Activated CD4-positive, alpha-beta T cell treated with anti-CD3 and anti-CD28 coated beads, Interleukin-2, amount 10 ng/mL, durations not matched to agents 24 days and 14 days (primary cell): ENCODE measurements around the gene PTPRN2. TPM values are rescaled to one million over a fixed set of nuclear protein-coding genes. Genes with fewer than 3 reads are reported as not detected.
"Not testable (repeated sequence)": the region's sequence is repeated elsewhere in the genome, so short reads cannot be mapped to it uniquely, and the experiment has no call there.

Experiments
- DNase-seq: peaks from one replicate; pipeline ENCODE4 v3.0.0; 2022
- H3K27ac Mint-ChIP-seq: one replicate; pipeline ENCODE4 v1.8.0; 2022; ENCODE audit warnings: mild to moderate bottlenecking, mixed read lengths
- H3K27me3 Mint-ChIP-seq: one replicate; pipeline ENCODE4 v1.8.0; 2022; ENCODE audit warnings: mixed read lengths
- H3K36me3 Mint-ChIP-seq: one replicate; pipeline ENCODE4 v1.8.0; 2022; ENCODE audit warnings: low read depth, mild to moderate bottlenecking, mixed read lengths
- H3K4me1 Mint-ChIP-seq: one replicate; pipeline ENCODE4 v1.8.0; 2021; ENCODE audit warnings: mixed read lengths
- H3K4me3 Mint-ChIP-seq: one replicate; pipeline ENCODE4 v1.8.0; 2022; ENCODE audit warnings: mild to moderate bottlenecking, moderate library complexity, mixed read lengths
- H3K9me3 Mint-ChIP-seq: one replicate; pipeline ENCODE4 v1.8.0; 2021; ENCODE audit warnings: mixed read lengths
- intact Hi-C: fragments of 100-400 bp; cut with micrococcal nuclease; formaldehyde crosslinking; loops from one replicate; pipeline ENCODE4 v1.15.1; 2023
- total RNA-seq: library from RNA; stranded (reverse); gene quantifications from 2 replicates; pipeline ENCODE4 v1.2.3, GENCODE V29; 2022

The PTPRN2 gene
- total RNA-seq, 1 donor from 2014 or later: 0.33 TPM

GRCh38 chr7:157703534-157704195 is 884.0 kb downstream of the PTPRN2 start:
- Mint-ChIP-seq H3K27ac (no peak overlapping the region), H3K4me3 (no peak overlapping the region), H3K4me1 (no peaks in the 10 kb centered on the region), H3K36me3 (no peaks in the 10 kb centered on the region), H3K27me3 (peaks cover 11% of the 10 kb centered on the region), H3K9me3 (no peaks in the 10 kb centered on the region)
- intact Hi-C loops: no loop called here
- DNase-seq: no peak

GRCh38 chr7:157703131-157703530 is 884.5 kb downstream of the PTPRN2 start:
- H3K4me3 Mint-ChIP-seq: no peak overlapping the region
- no peaks in the 10 kb centered on the region for H3K9me3 Mint-ChIP-seq
- no peaks in the 10 kb centered on the region for H3K4me1 Mint-ChIP-seq
- intact Hi-C loops: no loop called here
- no peak overlapping the region for H3K27ac Mint-ChIP-seq
- no peaks in the 10 kb centered on the region for H3K36me3 Mint-ChIP-seq
- H3K27me3 Mint-ChIP-seq: peaks cover 11% of the 10 kb centered on the region
- no peak for DNase-seq

- Mint-ChIP-seq H3K4me1 (no peaks in the 10 kb centered on the region), H3K4me3 (no peak overlapping the region), H3K36me3 (no peaks in the 10 kb centered on the region), H3K27ac (no peak overlapping the region), H3K27me3 (peaks cover 11% of the 10 kb centered on the region), H3K9me3 (no peaks in the 10 kb centered on the region)
- intact Hi-C loops: no loop called here
- DNase-seq: no peak
Observed at GRCh38 chr7:157702311-157703023, 885.2 kb downstream of the PTPRN2 start.

- H3K4me3 Mint-ChIP-seq, H3K27ac Mint-ChIP-seq, intact Hi-C loops: not testable (repeated sequence)
Observed at GRCh38 chr7:157701395-157702180, 886.0 kb downstream of the PTPRN2 start.

GRCh38 chr7:157700231-157701005 is 887.2 kb downstream of the PTPRN2 start:
- intact Hi-C loops: no loop called here
- H3K27me3 Mint-ChIP-seq: peaks cover 10% of the 10 kb centered on the region
- H3K9me3 Mint-ChIP-seq: no peaks in the 10 kb centered on the region
- no peak for DNase-seq
- H3K27ac Mint-ChIP-seq: no peak overlapping the region
- no peaks in the 10 kb centered on the region for H3K4me1 Mint-ChIP-seq
- H3K36me3 Mint-ChIP-seq: no peaks in the 10 kb centered on the region
- no peak overlapping the region for H3K4me3 Mint-ChIP-seq

More at GRCh38 chr7:157701395-157702180, 886.0 kb downstream of the PTPRN2 start:
- not testable (repeated sequence) for H3K27me3 Mint-ChIP-seq, DNase-seq, H3K4me1 Mint-ChIP-seq, H3K36me3 Mint-ChIP-seq, H3K9me3 Mint-ChIP-seq

GRCh38 chr7:157699357-157700013 is 888.1 kb downstream of the PTPRN2 start:
- Mint-ChIP-seq H3K27me3 (peaks cover 16% of the 10 kb centered on the region), H3K36me3 (no peaks in the 10 kb centered on the region), H3K27ac (no peak overlapping the region), H3K4me1 (no peaks in the 10 kb centered on the region), H3K4me3 (no peak overlapping the region), H3K9me3 (no peaks in the 10 kb centered on the region)
- intact Hi-C loops: no loop called here
- DNase-seq: no peak

- H3K36me3 Mint-ChIP-seq, H3K27ac Mint-ChIP-seq, intact Hi-C loops, H3K9me3 Mint-ChIP-seq, DNase-seq, H3K4me1 Mint-ChIP-seq, H3K4me3 Mint-ChIP-seq: not testable (repeated sequence)
- peaks cover 21% of the 10 kb centered on the region for H3K27me3 Mint-ChIP-seq
Observed at GRCh38 chr7:157697287-157697686, 890.3 kb downstream of the PTPRN2 start.

GRCh38 chr7:157695609-157696008 is 892.0 kb downstream of the PTPRN2 start:
- H3K27ac Mint-ChIP-seq, H3K36me3 Mint-ChIP-seq, H3K4me3 Mint-ChIP-seq, H3K4me1 Mint-ChIP-seq, DNase-seq, intact Hi-C loops, H3K9me3 Mint-ChIP-seq: not testable (repeated sequence)
- H3K27me3 Mint-ChIP-seq: peaks cover 29% of the 10 kb centered on the region

GRCh38 chr7:157694376-157694665 is 893.3 kb downstream of the PTPRN2 start:
- H3K36me3 Mint-ChIP-seq: no peaks in the 10 kb centered on the region
- peaks cover 29% of the 10 kb centered on the region for H3K27me3 Mint-ChIP-seq
- no peaks in the 10 kb centered on the region for H3K4me1 Mint-ChIP-seq
- no peak overlapping the region for H3K27ac Mint-ChIP-seq
- no peak overlapping the region for H3K4me3 Mint-ChIP-seq
- no peaks in the 10 kb centered on the region for H3K9me3 Mint-ChIP-seq
- no peak for DNase-seq
- intact Hi-C loops: loop anchor here (5.0 kb wide), 2 partner anchors 672 to 1882 kb away; partner anchors contain the start of gene SHH

GRCh38 chr7:157693521-157694375 is 893.9 kb downstream of the PTPRN2 start:
- no peaks in the 10 kb centered on the region for H3K4me1 Mint-ChIP-seq

GRCh38 chr7:157693071-157693520 is 894.5 kb downstream of the PTPRN2 start:
- Mint-ChIP-seq H3K36me3 (no peaks in the 10 kb centered on the region), H3K27ac (no peak overlapping the region), H3K9me3 (no peaks in the 10 kb centered on the region), H3K4me3 (no peak overlapping the region), H3K4me1 (no peaks in the 10 kb centered on the region), H3K27me3 (peaks cover 35% of the 10 kb centered on the region)
- intact Hi-C loops: loop anchor here (5.0 kb wide), 2 partner anchors 671 to 1881 kb away; partner anchors contain the start of gene SHH
- DNase-seq: no peak

More at GRCh38 chr7:157693521-157694375, 893.9 kb downstream of the PTPRN2 start:
- Mint-ChIP-seq H3K27ac (no peak overlapping the region), H3K9me3 (no peaks in the 10 kb centered on the region), H3K36me3 (no peaks in the 10 kb centered on the region), H3K4me3 (no peak overlapping the region), H3K27me3 (peaks cover 29% of the 10 kb centered on the region)
- DNase-seq: no peak
- intact Hi-C loops: loop anchor here (5.0 kb wide), 2 partner anchors 671 to 1881 kb away; partner anchors contain the start of gene SHH

- H3K4me1 Mint-ChIP-seq: no peaks in the 10 kb centered on the region
- peaks cover 41% of the 10 kb centered on the region for H3K27me3 Mint-ChIP-seq
- H3K27ac Mint-ChIP-seq: no peak overlapping the region
- H3K9me3 Mint-ChIP-seq: no peaks in the 10 kb centered on the region
- intact Hi-C loops: loop anchor here (5.0 kb wide), 2 partner anchors 670 to 1880 kb away; partner anchors contain the start of gene SHH
- no peak overlapping the region for H3K4me3 Mint-ChIP-seq
- H3K36me3 Mint-ChIP-seq: no peaks in the 10 kb centered on the region
- DNase-seq: no peak
Observed at GRCh38 chr7:157692460-157693011, 895.1 kb downstream of the PTPRN2 start.
